DOHH2 (cell line): Measurements from ENCODE around the gene YPEL1.

Source experiments
- H3F3A ChIP-seq: fragments of 200-600 bp; sonication (generic), shearing (Covaris generic); 2 replicates; pipeline ENCODE4 v1.6.0; 2016; ENCODE audit warnings: antibody characterized with exemption, mild to moderate bottlenecking; ENCODE audit not compliant: control insufficient read depth, insufficient read depth
- H3K27ac ChIP-seq: fragments of 200-600 bp; sonication (generic); 2 replicates; pipeline ENCODE4 v1.5.1; 2014; ENCODE audit warnings: low read depth, mild to moderate bottlenecking, low read length, moderate library complexity
- H3K27me3 ChIP-seq: fragments of 200-600 bp; sonication (generic); 2 replicates; pipeline ENCODE4 v1.6.1; 2014; ENCODE audit warnings: mild to moderate bottlenecking, low read length, mixed read lengths; ENCODE audit not compliant: control insufficient read depth
- H3K36me3 ChIP-seq: fragments of 200-600 bp; sonication (generic); 2 replicates; pipeline ENCODE4 v1.6.1; 2014; ENCODE audit warnings: mild to moderate bottlenecking, low read length, moderate library complexity, mixed read lengths; ENCODE audit not compliant: control insufficient read depth
- H3K4me1 ChIP-seq: fragments of 200-600 bp; sonication (generic); 2 replicates; pipeline ENCODE4 v1.6.1; 2014; ENCODE audit warnings: mild to moderate bottlenecking, low read length, mixed read lengths; ENCODE audit not compliant: control insufficient read depth
- H3K4me2 ChIP-seq: fragments of 200-600 bp; sonication (generic); 2 replicates; pipeline ENCODE4 v1.6.0; 2014; ENCODE audit warnings: mild to moderate bottlenecking, low read length, moderate library complexity
- H3K4me3 ChIP-seq: fragments of 200-600 bp; sonication (generic); 2 replicates; pipeline ENCODE4 v1.5.1; 2014; ENCODE audit warnings: mild to moderate bottlenecking, low read length, mixed read lengths
- H3K79me2 ChIP-seq: fragments of 200-600 bp; sonication (generic); 2 replicates; pipeline ENCODE4 v1.6.1; 2014; ENCODE audit warnings: mild to moderate bottlenecking, low read length, mixed read lengths; ENCODE audit not compliant: control insufficient read depth
- H3K9me2 ChIP-seq: fragments of 200-600 bp; sonication (generic); replicated peaks from 2 replicates; pipeline ENCODE4 v1.6.1; 2014; ENCODE audit warnings: mild to moderate bottlenecking, low read length, mixed read lengths; ENCODE audit not compliant: control insufficient read depth
- H3K9me3 ChIP-seq: fragments of 200-600 bp; sonication (generic); 2 replicates; pipeline ENCODE4 v1.6.1; 2014; ENCODE audit warnings: antibody characterized with exemption, low read length, mixed read lengths; ENCODE audit not compliant: control insufficient read depth, insufficient read depth
- H4K20me1 ChIP-seq: fragments of 200-600 bp; sonication (generic); 2 replicates; pipeline ENCODE4 v1.6.0; 2014; ENCODE audit warnings: low read depth, mild to moderate bottlenecking, antibody characterized with exemption, low read length, moderate library complexity; ENCODE audit not compliant: control insufficient read depth, insufficient read depth
- CTCF ChIP-seq: fragments of 200-600 bp; sonication (generic); IDR thresholded peaks from one replicate; pipeline ENCODE4 v1.5.1; 2014; ENCODE audit warnings: antibody characterized with exemption, mild to moderate bottlenecking, low read depth, low read length; ENCODE audit not compliant: poor library complexity, severe bottlenecking
- EZH2phosphoT487 ChIP-seq: fragments of 200-600 bp; sonication (generic); IDR thresholded peaks from 2 replicates; pipeline ENCODE4 v1.6.1; 2017; ENCODE audit warnings: borderline replicate concordance, mild to moderate bottlenecking, antibody characterized with exemption, low read length, moderate library complexity, mixed read lengths

The YPEL1 gene

GRCh38 chr22:21657360-21658032, 78.1 kb downstream of the YPEL1 start:
- peaks cover 35% of the 10 kb centered on the region for H3K4me1 ChIP-seq
- H3F3A ChIP-seq: peaks cover 9% of the 10 kb centered on the region
- peak overlapping the region; percentile 40 for H3K27ac ChIP-seq

GRCh38 chr22:21657020-21657359, 78.6 kb downstream of the YPEL1 start:
- H4K20me1 ChIP-seq: no peaks in the 10 kb centered on the region
- H3K27me3 ChIP-seq: no peaks in the 10 kb centered on the region
- peaks cover 14% of the 10 kb centered on the region for H3K79me2 ChIP-seq
- TF ChIP-seq CTCF (no peak), EZH2phosphoT487 (no peak)
- peaks cover 9% of the 10 kb centered on the region for H3F3A ChIP-seq
- H3K27ac ChIP-seq: 0 out of 2 replicates have a peak overlapping the region, but pooled peaks have one; percentile 0
- H3K4me2 ChIP-seq: peak overlapping the region; percentile 78
- no peaks in the 10 kb centered on the region for H3K9me3 ChIP-seq
- peaks cover 12% of the 10 kb centered on the region for H3K36me3 ChIP-seq
- H3K4me3 ChIP-seq: peak overlapping the region; percentile 79
- H3K9me2 ChIP-seq: no peaks in the 10 kb centered on the region
- peaks cover 35% of the 10 kb centered on the region for H3K4me1 ChIP-seq

More at GRCh38 chr22:21657360-21658032, 78.1 kb downstream of the YPEL1 start:
- no peaks in the 10 kb centered on the region for H3K27me3 ChIP-seq
- H3K36me3 ChIP-seq: peaks cover 12% of the 10 kb centered on the region
- no peaks in the 10 kb centered on the region for H3K9me3 ChIP-seq
- peak overlapping the region; percentile 79 for H3K4me3 ChIP-seq
- no peaks in the 10 kb centered on the region for H4K20me1 ChIP-seq
- TF ChIP-seq CTCF (no peak), EZH2phosphoT487 (no peak)
- no peaks in the 10 kb centered on the region for H3K9me2 ChIP-seq
- H3K4me2 ChIP-seq: peak overlapping the region; percentile 78
- peaks cover 10% of the 10 kb centered on the region for H3K79me2 ChIP-seq

GRCh38 chr22:21652547-21653545, 82.7 kb downstream of the YPEL1 start:
- Histone ChIP-seq H3F3A (peaks cover 9% of the 10 kb centered on the region), H3K36me3 (peaks cover 25% of the 10 kb centered on the region), H3K79me2 (peaks cover 14% of the 10 kb centered on the region), H3K4me1 (peaks cover 47% of the 10 kb centered on the region), H3K27ac (peak overlapping the region; percentile 51), H3K27me3 (no peaks in the 10 kb centered on the region), H3K4me3 (peak overlapping the region; percentile 82), H3K9me3 (no peaks in the 10 kb centered on the region), H3K9me2 (no peaks in the 10 kb centered on the region), H4K20me1 (no peaks in the 10 kb centered on the region), H3K4me2 (peak overlapping the region; percentile 82)
- TF ChIP-seq EZH2phosphoT487 (no peak), CTCF (peak; percentile 49)
